Tongue (tissue), 2 donors: ENCODE data around the gene DDX18. TPM values are rescaled to one million over a fixed set of nuclear protein-coding genes. Genes with fewer than 3 reads are reported as not detected.

Source experiments
- DNase-seq: peaks from one replicate; pipeline ENCODE4 v3.0.0-alpha.2; 2015
- total RNA-seq: library from RNA; depleted of rRNA; stranded (reverse); fragments of >200 nt; gene quantifications from one replicate; pipeline ENCODE4 v1.2.3, GENCODE V29; 2014

The DDX18 gene
- total RNA-seq, 1 donor from 2014 or later = 51.4 TPM

DNA sequence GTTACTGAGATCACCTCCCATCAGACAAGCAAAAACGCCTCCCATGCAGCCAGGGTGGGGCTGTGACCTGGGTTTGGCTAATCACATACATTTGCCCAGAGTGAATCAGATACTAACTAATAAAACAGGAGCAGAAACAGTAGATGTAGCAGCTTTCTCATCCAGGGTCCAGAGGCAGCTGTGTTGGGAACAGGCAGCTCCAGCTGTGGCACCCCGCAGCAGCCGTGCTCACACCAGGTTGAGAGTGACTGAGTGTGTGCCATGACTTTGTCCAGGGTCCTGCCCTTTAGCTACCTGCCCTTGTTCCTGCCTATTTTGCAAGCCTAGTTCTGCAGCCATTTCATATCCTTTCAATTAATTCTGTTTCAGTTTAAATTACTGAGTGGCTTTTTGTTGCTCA lies 20.5 kb downstream of the DDX18 start:
- no peak for DNase-seq

DNA sequence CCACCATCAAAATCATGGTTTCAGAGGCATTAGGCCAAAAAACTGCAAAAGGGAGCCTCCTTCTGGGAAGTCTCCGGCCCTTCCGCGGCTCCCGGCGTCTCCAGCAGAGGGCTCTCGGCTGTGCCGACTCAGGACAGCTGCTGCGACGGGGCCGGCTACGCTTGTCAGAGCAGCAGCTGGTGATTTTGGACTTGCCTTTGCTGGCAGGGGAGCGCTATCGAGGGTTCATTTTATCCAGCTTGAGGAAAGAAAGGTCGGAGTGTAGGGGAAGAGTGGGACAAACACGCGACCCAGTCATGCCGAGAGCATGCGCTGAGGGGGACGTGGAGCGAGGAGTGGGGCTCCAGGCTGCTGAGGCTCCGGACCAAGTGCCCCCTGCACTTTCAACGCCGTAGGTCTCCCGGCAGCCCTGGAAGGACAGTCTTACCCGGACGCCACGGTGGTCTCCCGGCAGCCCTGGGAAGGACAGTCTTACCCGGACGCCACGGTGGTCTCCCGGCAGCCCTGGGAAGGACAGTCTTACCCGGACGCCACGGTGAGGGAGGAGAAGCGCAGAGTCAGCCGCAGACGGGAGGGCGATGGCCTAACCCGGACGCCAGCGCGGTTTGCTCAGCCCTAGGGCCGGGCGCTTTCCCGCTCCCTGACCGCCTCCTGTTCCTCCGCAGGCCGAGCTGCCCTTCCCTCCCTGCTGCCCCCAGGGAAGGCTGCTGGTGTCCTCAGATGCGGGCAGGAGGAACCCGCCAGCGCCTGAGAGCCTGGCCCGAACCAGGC lies 21.7 kb downstream of the DDX18 start:
- DNase-seq = peak; percentile 94

DNA sequence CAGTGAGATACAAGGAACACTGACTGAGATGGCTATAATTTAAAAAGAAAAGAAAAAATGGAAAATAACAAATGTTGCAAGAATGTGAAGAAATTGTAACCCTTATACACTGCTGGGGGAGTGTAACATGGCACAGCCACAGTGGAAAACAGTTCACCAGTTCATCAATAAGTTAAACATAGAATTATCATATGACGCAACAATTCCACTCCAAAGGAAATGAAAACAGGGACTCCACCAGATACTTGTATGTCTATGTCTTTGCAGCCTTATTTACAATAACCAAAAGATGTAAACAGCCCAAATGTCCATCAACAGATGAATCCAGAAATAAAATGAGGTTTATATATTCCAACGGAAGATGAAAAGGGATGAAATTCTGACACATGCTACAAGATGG lies 30.8 kb downstream of the DDX18 start:
- DNase-seq = no peak

DNA sequence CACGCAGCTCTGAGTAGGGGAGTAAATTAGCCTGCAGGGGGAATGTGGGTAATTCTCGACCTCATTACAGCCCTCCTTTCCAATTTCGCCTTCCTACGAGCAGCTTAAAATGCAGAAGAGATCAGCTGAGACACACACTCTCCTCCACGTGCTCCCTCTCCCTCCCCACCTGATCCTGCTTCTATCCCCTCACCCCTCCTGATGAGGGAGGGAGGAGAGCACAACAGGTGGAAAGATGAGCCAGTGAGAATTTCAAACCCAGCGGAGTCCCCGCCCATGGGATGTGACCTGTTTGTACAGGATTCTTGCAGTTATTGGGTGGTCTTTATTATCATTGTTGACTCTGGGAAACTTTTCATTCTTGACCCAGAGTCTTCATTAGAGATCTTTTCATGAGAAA lies 35.5 kb downstream of the DDX18 start:
- DNase-seq = no peak

DNA sequence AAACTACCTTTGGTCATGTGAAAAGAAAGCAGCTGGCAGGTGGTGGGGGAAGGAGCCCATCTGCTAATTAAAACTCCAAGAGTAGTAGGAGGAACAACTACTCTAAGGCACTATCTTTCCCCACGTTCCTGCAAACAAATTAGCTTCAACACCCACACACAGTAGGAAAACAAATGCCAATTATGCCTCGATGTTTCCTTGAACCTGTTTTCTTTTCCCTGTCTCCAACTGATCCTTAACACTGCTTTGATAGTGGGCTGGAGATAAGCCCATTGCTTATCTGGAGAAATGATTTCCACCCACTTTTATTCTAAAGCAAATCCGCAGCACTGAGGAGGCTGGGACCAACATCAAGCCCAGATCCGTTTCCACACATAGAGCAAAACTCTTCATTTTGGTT lies 36.0 kb downstream of the DDX18 start:
- DNase-seq = no peak

DNA sequence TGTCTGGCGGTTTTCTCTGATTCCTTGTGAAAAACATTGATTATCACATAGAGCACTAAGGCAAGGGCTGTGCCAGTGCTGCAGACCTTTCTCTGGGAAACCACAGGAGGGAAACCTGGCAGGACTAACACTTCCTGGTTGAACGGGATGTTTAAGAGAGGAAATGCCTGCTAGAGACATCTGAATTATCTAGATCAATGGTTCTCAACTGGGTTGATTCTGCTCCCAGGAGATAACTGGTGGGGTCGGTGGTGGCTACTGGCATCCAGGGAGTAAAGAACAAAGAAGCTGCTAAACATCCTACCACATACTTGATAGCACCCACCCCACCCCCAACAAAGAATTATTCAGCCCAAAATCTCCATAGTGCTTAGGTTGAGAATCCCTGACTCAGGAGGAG lies 37.5 kb downstream of the DDX18 start:
- DNase-seq = no peak

DNA sequence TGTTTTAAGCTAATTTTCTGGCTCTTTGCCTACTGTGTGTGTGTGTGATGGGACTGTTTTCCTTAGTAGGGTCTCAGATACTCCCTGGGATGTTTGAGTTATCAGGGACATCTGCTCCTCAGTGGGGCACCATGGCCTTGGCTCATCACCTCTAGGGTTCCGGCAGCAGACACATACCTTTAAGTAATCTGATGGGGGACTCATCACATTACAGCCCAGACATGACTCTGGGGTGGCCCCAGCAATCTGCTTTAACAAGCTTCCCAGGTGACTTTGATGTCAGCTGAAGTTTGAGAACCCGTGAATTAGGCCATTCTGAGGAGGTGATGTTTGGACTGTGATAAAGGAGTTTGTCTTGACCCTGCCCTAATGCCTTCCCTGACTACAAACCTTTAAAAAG lies 38.8 kb downstream of the DDX18 start:
- no peak for DNase-seq

DNA sequence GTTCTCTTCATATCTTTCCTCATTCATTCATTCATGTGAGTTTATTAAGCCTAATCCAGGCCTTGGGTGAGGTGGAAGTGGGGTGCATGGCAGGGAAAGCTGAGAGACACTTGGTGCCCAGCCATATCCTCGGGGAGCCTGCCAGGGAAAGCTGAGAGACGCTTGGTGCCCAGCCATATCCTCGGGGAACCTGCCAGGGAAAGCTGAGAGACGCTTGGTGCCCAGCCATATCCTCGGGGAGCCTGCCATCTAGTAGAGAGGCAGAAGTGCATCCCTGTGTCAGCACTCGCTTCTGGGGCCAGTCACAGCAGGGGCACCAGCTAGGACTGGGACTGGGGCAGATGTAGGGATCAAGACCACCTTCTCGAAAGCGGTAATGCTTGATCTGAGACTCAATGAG lies 39.4 kb downstream of the DDX18 start:
- no peak for DNase-seq

DNA sequence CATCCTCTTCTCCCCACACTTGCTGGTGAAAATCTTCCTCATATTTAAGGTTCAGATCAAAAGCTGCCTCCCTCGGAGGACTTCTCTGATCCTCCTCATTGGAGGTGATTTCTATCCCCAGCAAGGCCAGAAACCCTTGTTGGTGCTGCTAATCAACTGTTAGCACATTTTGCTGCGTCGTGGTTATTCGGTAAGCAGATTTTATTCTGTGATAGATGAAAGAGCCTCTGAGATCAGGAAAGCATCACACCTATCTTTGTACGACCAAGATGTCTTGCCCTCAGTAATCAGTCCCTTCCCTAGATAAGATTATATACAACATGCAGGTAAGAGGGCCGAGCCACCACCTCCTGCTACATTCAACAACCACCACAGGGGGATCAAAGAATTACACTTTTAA lies 40.1 kb downstream of the DDX18 start:
- no peak for DNase-seq

DNA sequence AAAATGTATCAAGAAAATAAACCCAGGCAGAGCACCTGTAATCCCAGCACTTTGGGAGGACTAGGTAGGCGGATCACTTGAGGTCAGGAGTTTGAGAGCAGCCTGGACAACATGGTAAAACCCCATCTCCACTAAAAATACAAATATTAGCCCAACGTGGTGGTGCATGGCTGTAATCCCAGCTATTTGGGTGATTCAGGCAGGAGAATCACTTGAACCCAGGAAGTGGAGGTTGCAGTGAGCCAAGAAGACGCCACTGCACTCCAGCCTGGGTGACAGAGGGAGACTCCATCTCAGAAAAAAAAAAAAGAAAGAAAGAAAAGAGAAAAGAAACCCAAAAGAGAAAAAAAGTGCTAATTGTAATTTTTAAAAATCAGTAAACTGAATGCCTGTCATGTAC lies 41.4 kb downstream of the DDX18 start:
- no peak for DNase-seq

DNA sequence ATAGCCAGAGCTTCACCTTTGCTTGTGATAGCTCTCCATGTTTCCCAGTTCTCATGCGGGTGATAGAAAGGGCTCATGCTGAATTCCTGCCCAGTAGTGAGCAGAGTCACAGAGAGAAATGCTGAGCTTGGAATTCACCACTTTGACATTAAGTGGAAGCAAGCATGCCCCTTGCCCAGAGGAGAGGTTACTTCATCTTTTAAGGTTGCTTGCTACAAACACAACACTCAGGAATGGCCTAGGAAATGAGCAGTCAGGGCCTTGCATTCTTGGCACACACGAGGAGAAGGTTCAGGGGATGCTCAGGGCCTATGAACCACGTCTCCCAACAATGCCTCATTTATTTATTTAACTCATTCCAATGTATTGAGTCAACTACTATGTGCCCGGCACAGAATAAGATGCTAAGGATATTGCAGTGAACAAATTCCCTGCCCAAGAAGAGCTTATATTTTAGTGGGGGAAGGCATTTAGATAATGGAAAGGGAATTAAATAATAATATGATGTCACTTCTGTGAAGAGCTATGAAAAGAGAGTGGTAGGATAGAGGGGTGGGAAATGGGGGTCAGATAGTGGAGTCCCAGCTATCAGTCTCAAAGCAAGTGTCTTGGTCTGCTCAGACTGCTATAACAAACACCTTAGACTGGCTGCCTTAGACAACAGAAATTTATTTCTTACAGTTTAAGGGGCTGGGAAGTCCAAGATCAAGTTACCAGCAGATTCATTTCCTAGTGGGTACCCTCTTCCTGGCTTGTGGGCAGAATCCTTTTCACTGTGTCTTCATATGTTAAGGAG lies 42.1 kb downstream of the DDX18 start:
- DNase-seq = no peak

DNA sequence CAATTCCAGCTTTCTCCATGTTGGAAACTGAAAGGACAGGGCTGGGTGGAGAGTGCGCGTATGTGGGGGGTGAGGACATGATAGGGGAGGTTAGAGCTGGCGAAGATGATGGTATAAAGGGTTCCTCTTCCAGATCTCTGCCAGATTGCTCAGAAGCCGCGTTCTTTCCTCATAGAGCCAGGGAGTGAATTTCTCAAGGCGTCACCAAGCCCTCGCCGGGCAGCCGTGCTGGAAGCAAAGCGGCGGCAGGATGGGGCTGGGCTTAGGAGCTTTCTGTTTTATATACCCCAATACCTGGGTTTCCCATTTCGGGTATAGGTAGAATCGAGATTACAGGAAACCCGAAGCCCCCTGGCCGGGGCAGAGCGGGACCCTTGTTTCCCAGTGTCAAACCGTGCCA lies 43.8 kb downstream of the DDX18 start:
- DNase-seq = no peak

DNA sequence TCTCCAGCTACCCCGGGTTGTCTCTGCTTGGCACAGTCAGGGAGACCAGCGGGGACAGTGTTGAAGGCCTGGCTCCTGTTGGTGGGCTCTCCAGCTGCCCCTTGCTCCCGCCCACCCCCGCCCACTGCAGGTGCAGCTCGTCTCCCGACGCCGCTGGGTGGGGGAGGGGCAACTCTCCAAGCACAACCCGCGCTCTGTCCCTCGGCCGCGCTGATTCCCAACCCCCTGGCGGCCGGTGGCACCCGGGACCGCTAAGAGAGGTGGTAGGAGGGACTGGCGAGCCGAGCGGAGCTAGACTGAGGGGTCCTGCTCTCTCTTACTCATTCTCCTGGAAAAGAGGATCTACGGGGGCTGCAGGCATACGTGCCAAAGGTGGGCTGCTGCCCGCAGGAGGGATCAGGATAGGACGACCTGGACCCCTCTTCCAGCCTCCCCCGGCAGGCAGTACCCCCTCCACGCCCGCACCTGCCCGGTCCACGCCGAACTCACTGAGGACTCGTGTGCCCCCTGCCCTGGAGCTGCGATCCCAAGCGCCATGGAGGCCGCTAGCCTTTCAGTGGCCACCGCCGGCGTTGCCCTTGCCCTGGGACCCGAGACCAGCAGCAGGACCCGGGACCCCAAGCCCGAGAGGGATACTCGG lies 44.5 kb downstream of the DDX18 start:
- DNase-seq = no peak

DNA sequence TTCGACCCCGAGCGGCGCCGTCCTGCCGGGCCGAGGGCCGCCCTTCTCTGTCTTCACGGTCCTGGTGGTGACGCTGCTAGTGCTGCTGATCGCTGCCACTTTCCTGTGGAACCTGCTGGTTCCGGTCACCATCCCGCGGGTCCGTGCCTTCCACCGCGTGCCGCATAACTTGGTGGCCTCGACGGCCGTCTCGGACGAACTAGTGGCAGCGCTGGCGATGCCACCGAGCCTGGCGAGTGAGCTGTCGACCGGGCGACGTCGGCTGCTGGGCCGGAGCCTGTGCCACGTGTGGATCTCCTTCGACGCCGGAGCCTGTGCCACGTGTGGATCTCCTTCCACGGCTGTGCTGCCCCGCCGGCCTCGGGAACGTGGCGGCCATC lies 45.0 kb downstream of the DDX18 start:
- no peak for DNase-seq

DNA sequence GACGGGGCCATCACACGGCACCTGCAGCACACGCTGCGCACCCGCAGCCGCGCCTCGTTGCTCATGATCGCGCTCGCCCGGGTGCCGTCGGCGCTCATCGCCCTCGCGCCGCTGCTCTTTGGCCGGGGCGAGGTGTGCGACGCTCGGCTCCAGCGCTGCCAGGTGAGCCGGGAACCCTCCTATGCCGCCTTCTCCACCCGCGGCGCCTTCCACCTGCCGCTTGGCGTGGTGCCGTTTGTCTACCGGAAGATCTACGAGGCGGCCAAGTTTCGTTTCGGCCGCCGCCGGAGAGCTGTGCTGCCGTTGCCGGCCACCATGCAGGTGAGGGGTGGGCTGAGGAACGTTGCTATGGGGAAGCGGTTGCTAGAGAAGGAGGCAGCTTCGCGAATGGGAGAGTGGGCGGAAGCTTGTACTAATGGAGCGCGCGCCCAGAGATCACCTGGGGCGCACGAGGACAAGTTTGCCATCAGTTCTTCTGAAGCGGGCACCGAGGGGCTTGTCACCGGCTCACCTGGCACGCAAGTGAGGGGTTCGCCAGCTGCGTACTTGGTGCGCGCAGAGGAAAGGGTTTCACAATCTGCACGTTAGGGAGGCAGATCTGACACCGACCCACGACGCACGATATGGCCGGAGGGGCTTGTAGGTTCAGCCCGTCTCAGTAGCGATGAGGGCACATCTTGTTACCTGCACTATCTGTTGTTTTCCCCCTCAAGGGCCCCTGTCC lies 45.6 kb downstream of the DDX18 start:
- no peak for DNase-seq

DNA sequence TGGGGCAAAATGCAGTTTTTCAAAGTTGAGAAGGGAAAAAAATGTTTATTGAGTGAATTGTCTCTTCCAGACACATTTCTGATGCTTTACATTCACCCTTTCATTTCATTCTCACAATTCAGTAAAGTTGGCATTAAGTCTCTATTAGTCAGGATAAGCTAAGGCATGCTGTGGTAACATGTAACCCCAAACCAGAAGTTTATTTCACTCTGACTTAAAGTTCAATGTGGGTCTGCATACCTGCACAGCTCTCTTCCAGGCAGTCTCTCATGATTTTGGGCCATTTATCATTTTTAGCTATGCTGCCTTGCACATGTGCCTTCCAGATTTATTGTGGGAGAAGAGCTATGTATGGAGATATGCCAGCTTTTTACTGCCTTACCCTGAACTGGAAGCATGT lies 48.0 kb downstream of the DDX18 start:
- DNase-seq = no peak

DNA sequence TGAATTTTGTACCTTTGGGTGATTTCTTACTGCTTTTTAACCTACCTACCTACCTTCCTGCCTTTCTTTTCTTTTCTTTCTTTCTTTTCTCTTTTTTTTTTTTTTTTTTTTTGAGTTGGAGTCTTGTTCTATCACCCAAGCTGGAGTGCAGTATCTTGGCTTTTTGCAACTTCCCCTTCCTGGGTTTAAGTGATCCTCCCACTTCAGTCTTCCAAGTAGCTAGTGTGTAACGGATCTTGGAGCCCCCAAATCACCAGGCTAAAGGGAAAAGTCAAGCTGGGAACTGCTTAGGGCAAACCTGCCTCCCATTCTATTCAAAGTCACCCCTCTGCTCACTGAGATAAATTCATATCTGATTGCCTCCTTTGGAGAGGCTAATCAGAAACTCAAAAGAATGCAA lies 61.3 kb downstream of the DDX18 start:
- no peak for DNase-seq

DNA sequence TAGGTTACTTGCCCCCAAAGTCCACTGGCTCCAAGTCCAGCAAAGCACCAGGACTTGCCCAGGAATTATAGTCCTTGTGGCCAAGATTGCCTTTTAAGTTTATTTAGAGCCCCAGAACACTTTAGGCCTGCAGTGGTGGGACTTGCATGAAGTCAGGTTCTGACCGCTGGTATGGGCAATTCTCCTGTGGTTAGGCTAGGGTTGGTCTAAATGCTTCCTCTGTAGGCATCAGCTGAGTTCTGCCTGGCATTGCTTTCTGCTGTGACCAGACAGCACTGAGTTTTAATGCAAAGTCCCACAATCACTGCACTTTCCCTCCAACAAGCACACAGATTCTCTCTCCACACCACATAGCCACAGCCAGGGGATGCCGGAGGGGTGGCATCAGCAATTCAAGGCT lies 64.5 kb downstream of the DDX18 start:
- no peak for DNase-seq
